GM12874 (cell line): Measurements from ENCODE around the gene CNOT2.

Experiments used
- TF ChIP-seq, protein P1 (sequence below): IDR thresholded peaks from 2 replicates; pipeline ENCODE4 v1.5.1; 2011; ENCODE audit warnings: low read depth, mild to moderate bottlenecking, control low read depth, low read length, moderate library complexity; ENCODE audit not compliant: insufficient read depth

The CNOT2 gene

DNA sequence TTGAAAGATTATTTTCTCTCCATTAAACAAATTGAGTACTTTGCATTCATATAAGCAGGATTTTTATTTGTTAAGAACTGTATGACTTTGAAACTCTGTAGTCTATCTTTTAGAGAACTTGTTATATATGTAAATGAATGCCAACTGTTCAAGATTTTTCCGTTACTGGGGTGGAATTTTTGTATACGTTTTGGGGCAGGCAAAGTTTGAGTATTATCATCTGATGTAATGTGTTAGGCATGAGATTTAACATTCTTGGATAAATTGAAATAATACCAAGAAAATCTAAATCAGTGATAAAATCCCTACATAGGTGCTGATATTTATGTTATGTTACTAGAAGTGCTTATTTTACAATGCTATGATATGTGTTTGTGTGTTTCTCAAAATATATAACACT lies 8.4 kb downstream of the CNOT2 start:
- TF ChIP-seq, protein P1, sequence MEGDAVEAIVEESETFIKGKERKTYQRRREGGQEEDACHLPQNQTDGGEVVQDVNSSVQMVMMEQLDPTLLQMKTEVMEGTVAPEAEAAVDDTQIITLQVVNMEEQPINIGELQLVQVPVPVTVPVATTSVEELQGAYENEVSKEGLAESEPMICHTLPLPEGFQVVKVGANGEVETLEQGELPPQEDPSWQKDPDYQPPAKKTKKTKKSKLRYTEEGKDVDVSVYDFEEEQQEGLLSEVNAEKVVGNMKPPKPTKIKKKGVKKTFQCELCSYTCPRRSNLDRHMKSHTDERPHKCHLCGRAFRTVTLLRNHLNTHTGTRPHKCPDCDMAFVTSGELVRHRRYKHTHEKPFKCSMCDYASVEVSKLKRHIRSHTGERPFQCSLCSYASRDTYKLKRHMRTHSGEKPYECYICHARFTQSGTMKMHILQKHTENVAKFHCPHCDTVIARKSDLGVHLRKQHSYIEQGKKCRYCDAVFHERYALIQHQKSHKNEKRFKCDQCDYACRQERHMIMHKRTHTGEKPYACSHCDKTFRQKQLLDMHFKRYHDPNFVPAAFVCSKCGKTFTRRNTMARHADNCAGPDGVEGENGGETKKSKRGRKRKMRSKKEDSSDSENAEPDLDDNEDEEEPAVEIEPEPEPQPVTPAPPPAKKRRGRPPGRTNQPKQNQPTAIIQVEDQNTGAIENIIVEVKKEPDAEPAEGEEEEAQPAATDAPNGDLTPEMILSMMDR: no peak

DNA sequence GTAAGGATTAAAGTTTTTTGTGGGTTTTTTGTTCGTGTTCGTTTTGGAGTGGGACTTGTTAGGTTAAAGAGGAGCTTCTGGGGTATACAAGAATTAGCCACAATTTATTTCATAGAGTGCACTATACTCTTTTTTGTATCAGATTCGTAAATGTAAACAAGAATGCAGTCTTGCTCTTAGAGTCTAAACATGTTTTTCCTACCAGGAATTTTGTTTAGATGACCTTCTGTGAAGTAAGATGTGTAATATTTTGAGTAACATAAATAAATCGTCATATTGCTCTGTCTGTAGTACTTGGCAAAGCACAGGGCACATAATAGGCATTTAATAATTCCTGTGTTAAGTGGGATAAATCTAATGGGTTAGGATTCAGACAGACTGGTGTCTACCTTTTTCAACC lies 9.6 kb downstream of the CNOT2 start:
- TF ChIP-seq, protein P1: no peak

DNA sequence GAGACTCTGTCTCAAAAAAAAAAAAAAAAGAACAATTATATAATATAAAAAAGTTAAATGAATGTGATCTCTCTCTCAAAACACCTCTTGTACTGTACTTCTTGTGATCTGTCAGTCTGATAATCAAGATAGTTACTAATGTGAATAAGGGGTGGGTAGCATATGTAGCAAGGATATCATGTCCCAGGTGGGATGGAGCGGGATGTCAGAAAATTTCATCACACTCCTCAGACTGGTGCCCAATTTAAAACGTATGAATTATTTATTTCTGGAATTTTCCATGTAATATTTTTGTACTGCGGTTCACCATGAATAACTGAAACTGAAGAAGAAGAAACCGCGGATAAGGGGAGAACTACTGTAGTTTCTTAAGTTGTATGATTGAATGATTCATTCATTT lies 11.0 kb downstream of the CNOT2 start:
- TF ChIP-seq, protein P1: no peak

DNA sequence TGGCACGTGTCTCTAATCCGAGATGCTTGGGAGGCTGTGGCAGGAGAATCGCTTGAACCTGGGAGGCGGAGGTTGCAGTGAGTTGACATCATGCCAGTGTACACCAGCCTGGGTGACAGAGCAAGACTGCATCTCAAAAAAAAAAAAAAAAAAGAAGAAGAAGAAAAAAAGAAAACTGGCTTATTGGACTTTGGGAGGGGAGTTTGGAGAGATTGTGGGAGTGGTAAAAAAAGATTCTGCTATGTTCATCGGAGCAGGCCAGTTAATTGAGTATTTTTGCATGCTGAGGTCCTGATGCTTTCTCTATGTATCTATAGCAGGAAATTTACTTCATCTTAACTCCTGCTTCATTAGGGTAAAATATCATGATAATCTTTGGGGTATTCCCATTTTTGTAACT lies 11.6 kb downstream of the CNOT2 start:
- TF ChIP-seq, protein P1: no peak

DNA sequence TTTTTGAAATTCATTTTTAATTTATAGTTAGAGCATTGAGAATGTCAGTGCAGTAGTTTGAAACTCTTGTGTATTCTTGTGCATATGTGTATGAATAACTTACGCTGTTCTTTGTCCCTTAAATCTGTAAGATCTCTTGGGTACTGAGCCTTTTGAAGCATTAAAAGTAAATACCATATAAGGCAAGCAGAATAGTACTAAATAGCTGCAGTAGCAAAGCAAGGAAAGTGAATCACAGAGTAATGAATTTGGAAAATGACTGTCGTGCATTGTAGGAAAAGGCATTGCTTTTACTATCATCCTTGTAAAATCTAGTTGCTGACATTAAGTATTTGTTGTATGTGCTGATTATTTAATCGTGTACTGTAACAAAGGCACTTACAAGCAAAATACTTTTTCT lies 12.1 kb downstream of the CNOT2 start:
- TF ChIP-seq, protein P1: no peak

DNA sequence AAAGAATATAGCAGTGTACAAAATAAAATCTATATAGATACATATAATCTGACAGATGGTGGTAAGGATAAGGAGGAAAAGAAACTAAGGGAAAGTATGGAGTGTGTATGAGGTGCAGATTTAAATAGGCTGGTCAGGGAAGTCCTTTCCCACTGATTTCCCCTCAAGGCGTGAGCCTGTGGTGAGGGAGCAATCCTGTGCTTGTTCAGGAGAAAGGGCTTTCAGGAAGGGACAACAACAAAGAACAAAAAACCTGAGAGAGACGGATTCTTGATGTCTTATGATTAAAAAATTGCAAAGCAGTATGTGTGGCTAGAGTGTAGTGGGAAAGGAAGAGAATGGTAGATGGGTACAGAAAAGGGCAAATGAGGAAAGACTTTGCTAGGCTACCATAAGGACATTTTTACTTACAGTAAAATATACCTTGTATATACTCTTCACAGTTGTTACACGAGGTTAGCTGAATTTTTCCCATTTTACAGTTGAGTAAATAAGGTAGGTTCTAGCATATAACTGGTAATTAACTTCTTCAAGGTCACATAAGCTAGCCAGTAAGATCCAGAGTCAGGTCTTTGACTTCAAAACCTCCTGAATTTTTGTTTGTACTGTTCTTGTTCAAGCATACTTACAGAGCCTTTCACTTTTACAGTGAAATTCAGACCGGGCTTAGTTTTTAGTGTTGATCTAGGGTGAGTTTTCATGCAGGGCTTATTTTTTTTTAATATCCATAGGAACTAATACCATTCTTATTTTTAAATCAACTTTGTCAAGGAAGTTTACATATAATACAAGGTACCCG lies 15.6 kb downstream of the CNOT2 start:
- TF ChIP-seq, protein P1: no peak

DNA sequence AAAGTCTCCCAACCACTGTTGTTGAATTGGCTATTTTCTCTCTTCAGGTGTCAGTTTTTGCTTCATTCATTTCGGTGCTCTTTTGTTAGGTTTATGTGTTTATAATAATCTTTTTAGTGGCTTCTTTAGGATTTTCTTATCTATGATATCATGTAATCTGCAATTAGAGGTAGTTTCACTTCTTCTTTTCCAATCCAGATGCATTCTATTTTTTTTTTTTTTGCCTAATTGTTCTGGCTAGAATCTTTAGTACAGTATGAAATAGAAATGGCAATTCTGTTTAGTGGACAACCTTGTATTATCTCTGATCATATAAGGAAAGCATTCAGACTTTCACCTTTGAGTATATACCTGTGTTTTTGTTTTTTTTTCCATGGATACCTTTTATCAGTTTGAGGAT lies 17.4 kb downstream of the CNOT2 start:
- TF ChIP-seq, protein P1: no peak
